GM23338 (cell line): ENCODE data around the gene PAQR9. TPM values are rescaled to one million over a fixed set of nuclear protein-coding genes. Genes with fewer than 3 reads are reported as not detected.

Source experiments
- ATAC-seq: fragments of 200-7000 bp; cut with Tn5 transposase; 3 replicates; pipeline ENCODE4 v1.9.1; 2020
- DNase-seq: peaks from one replicate; pipeline ENCODE4 v3.0.0-alpha.2; 2015; ENCODE audit warnings: low spot score
- H2AFZ ChIP-seq: fragments of 200-600 bp; sonication (generic); 2 replicates; pipeline ENCODE4 v1.8.0; 2016; ENCODE audit warnings: antibody characterized with exemption, mild to moderate bottlenecking, moderate library complexity
- H3F3A ChIP-seq: fragments of 200-600 bp; sonication (generic); replicated peaks from 2 replicates; pipeline ENCODE4 v1.8.0; 2017; ENCODE audit warnings: antibody characterized with exemption, mixed run types, low read depth
- H3K27ac ChIP-seq: fragments of 200-600 bp; sonication (generic); 2 replicates; pipeline ENCODE4 v1.6.1; 2016; ENCODE audit warnings: low read depth
- H3K27me3 ChIP-seq: fragments of 200-600 bp; sonication (generic); 2 replicates; pipeline ENCODE4 v1.8.0; 2016; ENCODE audit warnings: mild to moderate bottlenecking, mixed run types, moderate library complexity; ENCODE audit not compliant: insufficient read depth
- H3K36me3 ChIP-seq: fragments of 200-600 bp; sonication (generic); 2 replicates; pipeline ENCODE4 v1.8.0; 2016; ENCODE audit warnings: mild to moderate bottlenecking; ENCODE audit not compliant: insufficient read depth
- H3K4me1 ChIP-seq: fragments of 200-600 bp; sonication (generic); 2 replicates; pipeline ENCODE4 v1.8.0; 2016; ENCODE audit warnings: mild to moderate bottlenecking, moderate library complexity; ENCODE audit not compliant: insufficient read depth
- H3K4me2 ChIP-seq: fragments of 200-600 bp; sonication (generic); 2 replicates; pipeline ENCODE4 v1.7.1; 2017; ENCODE audit warnings: mixed run types
- H3K4me3 ChIP-seq: fragments of 200-600 bp; sonication (generic); 2 replicates; pipeline ENCODE4 v1.6.1; 2016; ENCODE audit warnings: mixed run types
- H3K79me2 ChIP-seq: fragments of 200-600 bp; sonication (generic); replicated peaks from 2 replicates; pipeline ENCODE4 v1.8.0; 2017; ENCODE audit warnings: mild to moderate bottlenecking; ENCODE audit not compliant: insufficient read depth
- H3K9me2 ChIP-seq: fragments of 200-600 bp; sonication (generic); 2 replicates; pipeline ENCODE4 v1.8.0; 2017; ENCODE audit not compliant: insufficient read depth
- H4K20me1 ChIP-seq: fragments of 200-600 bp; sonication (generic); replicated peaks from 2 replicates; pipeline ENCODE4 v1.8.0; 2017; ENCODE audit warnings: mild to moderate bottlenecking; ENCODE audit not compliant: insufficient read depth
- H3K27ac Mint-ChIP-seq: 2 replicates; pipeline ENCODE4 v1.8.0; 2020; ENCODE audit warnings: inconsistent platforms, mild to moderate bottlenecking, moderate library complexity, mixed read lengths
- H3K27me3 Mint-ChIP-seq: 3 replicates; pipeline ENCODE4 v1.8.0; 2022; ENCODE audit warnings: low read depth, mild to moderate bottlenecking, moderate library complexity, mixed read lengths, inconsistent platforms; ENCODE audit not compliant: insufficient read depth, poor library complexity
- H3K36me3 Mint-ChIP-seq: 3 replicates; pipeline ENCODE4 v1.8.0; 2021; ENCODE audit warnings: low read depth, mild to moderate bottlenecking, inconsistent platforms, moderate library complexity, mixed read lengths
- H3K4me1 Mint-ChIP-seq: 3 replicates; pipeline ENCODE4 v1.8.0; 2020; ENCODE audit warnings: mild to moderate bottlenecking, inconsistent platforms, mixed read lengths
- H3K4me3 Mint-ChIP-seq: 3 replicates; pipeline ENCODE4 v1.8.0; 2021; ENCODE audit warnings: moderate library complexity, mild to moderate bottlenecking, inconsistent platforms, mixed read lengths
- H3K9me3 Mint-ChIP-seq: 3 replicates; pipeline ENCODE4 v1.8.0; 2020; ENCODE audit warnings: moderate library complexity, mild to moderate bottlenecking, inconsistent platforms, mixed read lengths
- CTCF ChIP-seq, 2 experiments: fragments of 200-600 bp in 1 of 2; sonication (generic) in 1 of 2; conservative IDR thresholded peaks; 2 replicates each; pipeline versions ENCODE4 v1.5.1 to v1.6.1; 2016 to 2017; ENCODE audit warnings: antibody characterized with exemption in 2 of 2, low read depth in 2 of 2, mild to moderate bottlenecking in 2 of 2, moderate library complexity in 1 of 2
- ETS1 ChIP-seq: IDR thresholded peaks from 2 replicates; pipeline ENCODE4 v1.6.1; 2016; ENCODE audit warnings: antibody characterized with exemption
- polyA plus RNA-seq: library from polyadenylated mRNA; unstranded; fragments of >200 nt; fragmentation: Nextera tagmentation; extraction: Ambion mirVana; gene quantifications from 2 replicates; pipeline ENCODE4 v1.2.1, GENCODE V29; 2016
- total RNA-seq: library from RNA; depleted of rRNA; stranded (reverse); fragments of >200 nt; shearing (Covaris generic); gene quantifications from 2 replicates; pipeline ENCODE4 v1.2.3, GENCODE V29; 2014
- TF ChIP-seq, protein P1 (sequence below): IDR thresholded peaks from one replicate; pipeline ENCODE4 v1.6.1; 2018; ENCODE audit warnings: antibody characterized with exemption; ENCODE audit not compliant: unreplicated experiment

The PAQR9 gene
- total and polyA plus RNA-seq, 2 experiments from 2014 or later: 2.0 to 2.3 TPM

GRCh38 chr3:142931222-142931621 lies 32.3 kb downstream of the PAQR9 start:
- Histone ChIP-seq H3K4me2 (no peak overlapping the region), H3K27me3 (no peaks in the 10 kb centered on the region), H3K4me3 (no peak overlapping the region), H3K36me3 (no peaks in the 10 kb centered on the region), H3K4me1 (peaks cover 4% of the 10 kb centered on the region; the same call in 1 of the 2 replicates), H4K20me1 (no peaks in the 10 kb centered on the region), H3K79me2 (no peaks in the 10 kb centered on the region), H3F3A (no peaks in the 10 kb centered on the region), H3K27ac (no peak overlapping the region), H3K9me2 (no peaks in the 10 kb centered on the region), H2AFZ (peak overlapping the region; percentile 84; the same call in 1 of the 2 replicates)
- Mint-ChIP-seq H3K4me3 (no peak overlapping the region), H3K27ac (no peak overlapping the region), H3K4me1 (peaks cover 6% of the 10 kb centered on the region; the same call in 2 of the 3 replicates), H3K9me3 (no peaks in the 10 kb centered on the region), H3K27me3 (no peaks in the 10 kb centered on the region), H3K36me3 (no peaks in the 10 kb centered on the region)
- TF ChIP-seq, protein P1, sequence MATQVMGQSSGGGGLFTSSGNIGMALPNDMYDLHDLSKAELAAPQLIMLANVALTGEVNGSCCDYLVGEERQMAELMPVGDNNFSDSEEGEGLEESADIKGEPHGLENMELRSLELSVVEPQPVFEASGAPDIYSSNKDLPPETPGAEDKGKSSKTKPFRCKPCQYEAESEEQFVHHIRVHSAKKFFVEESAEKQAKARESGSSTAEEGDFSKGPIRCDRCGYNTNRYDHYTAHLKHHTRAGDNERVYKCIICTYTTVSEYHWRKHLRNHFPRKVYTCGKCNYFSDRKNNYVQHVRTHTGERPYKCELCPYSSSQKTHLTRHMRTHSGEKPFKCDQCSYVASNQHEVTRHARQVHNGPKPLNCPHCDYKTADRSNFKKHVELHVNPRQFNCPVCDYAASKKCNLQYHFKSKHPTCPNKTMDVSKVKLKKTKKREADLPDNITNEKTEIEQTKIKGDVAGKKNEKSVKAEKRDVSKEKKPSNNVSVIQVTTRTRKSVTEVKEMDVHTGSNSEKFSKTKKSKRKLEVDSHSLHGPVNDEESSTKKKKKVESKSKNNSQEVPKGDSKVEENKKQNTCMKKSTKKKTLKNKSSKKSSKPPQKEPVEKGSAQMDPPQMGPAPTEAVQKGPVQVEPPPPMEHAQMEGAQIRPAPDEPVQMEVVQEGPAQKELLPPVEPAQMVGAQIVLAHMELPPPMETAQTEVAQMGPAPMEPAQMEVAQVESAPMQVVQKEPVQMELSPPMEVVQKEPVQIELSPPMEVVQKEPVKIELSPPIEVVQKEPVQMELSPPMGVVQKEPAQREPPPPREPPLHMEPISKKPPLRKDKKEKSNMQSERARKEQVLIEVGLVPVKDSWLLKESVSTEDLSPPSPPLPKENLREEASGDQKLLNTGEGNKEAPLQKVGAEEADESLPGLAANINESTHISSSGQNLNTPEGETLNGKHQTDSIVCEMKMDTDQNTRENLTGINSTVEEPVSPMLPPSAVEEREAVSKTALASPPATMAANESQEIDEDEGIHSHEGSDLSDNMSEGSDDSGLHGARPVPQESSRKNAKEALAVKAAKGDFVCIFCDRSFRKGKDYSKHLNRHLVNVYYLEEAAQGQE: no peak
- peak in 1 of 2 experiments; percentile 22; a peak in 2 of 4 replicates for TF ChIP-seq CTCF (conservative IDR thresholded peaks at IDR 0.05; ENCODE audit: low read depth in 2 of 2)
- ATAC-seq (peak; percentile 84), DNase-seq (peak; percentile 67)

- Mint-ChIP-seq H3K9me3 (no peaks in the 10 kb centered on the region), H3K27ac (no peak overlapping the region), H3K4me1 (peaks cover 6% of the 10 kb centered on the region; the same call in 2 of the 3 replicates), H3K27me3 (no peaks in the 10 kb centered on the region), H3K36me3 (no peaks in the 10 kb centered on the region), H3K4me3 (no peak overlapping the region)
- Histone ChIP-seq H4K20me1 (no peaks in the 10 kb centered on the region), H3F3A (no peaks in the 10 kb centered on the region), H3K4me3 (no peak overlapping the region), H3K4me2 (no peak overlapping the region), H3K79me2 (no peaks in the 10 kb centered on the region), H3K9me2 (no peaks in the 10 kb centered on the region), H3K36me3 (no peaks in the 10 kb centered on the region), H3K4me1 (peaks cover 4% of the 10 kb centered on the region; the same call in 1 of the 2 replicates), H2AFZ (no peak overlapping the region), H3K27ac (no peak overlapping the region), H3K27me3 (no peaks in the 10 kb centered on the region)
- DNase-seq: no peak
- no peak for ATAC-seq
- TF ChIP-seq CTCF (conservative IDR thresholded peaks at IDR 0.05; ENCODE audit: low read depth in 2 of 2) (0 out of 4 replicates have a peak, but pooled peaks of 1 of the 2 experiments have one; percentile 9), ETS1 (no peak)
Observed at GRCh38 chr3:142930463-142930862, 33.0 kb downstream of the PAQR9 start.
